GM12873 (cell line): ENCODE measurements around the gene TTI1.

Experiments used
- TF ChIP-seq, protein P1 (sequence below): IDR thresholded peaks from 2 replicates; pipeline ENCODE4 v1.5.1; 2012; ENCODE audit warnings: low read depth, mild to moderate bottlenecking, moderate library complexity, low read length, control low read depth; ENCODE audit not compliant: insufficient read depth; ENCODE audit errors: missing control alignments

Gene TTI1

DNA sequence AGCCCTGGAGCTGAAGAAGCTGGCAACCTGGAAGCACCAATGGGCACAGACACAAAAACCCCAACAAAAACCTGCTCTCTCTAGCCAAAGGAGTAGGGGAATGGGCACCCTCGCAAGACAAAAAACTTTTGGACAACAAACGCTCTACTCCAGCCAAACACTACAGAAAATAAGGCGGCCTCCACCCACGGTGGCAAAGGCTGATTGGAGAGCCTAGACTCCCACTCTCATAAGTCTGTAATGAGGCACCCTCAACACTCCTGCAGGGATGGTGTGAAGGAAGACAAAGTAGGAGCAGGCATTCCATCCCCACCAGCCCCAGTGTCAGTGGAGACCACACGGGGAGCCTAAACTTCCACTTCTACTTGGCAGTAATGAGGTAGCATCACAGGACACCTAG is 8.8 kb downstream of the TTI1 start:
- TF ChIP-seq, protein P1, sequence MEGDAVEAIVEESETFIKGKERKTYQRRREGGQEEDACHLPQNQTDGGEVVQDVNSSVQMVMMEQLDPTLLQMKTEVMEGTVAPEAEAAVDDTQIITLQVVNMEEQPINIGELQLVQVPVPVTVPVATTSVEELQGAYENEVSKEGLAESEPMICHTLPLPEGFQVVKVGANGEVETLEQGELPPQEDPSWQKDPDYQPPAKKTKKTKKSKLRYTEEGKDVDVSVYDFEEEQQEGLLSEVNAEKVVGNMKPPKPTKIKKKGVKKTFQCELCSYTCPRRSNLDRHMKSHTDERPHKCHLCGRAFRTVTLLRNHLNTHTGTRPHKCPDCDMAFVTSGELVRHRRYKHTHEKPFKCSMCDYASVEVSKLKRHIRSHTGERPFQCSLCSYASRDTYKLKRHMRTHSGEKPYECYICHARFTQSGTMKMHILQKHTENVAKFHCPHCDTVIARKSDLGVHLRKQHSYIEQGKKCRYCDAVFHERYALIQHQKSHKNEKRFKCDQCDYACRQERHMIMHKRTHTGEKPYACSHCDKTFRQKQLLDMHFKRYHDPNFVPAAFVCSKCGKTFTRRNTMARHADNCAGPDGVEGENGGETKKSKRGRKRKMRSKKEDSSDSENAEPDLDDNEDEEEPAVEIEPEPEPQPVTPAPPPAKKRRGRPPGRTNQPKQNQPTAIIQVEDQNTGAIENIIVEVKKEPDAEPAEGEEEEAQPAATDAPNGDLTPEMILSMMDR, result no peak

DNA sequence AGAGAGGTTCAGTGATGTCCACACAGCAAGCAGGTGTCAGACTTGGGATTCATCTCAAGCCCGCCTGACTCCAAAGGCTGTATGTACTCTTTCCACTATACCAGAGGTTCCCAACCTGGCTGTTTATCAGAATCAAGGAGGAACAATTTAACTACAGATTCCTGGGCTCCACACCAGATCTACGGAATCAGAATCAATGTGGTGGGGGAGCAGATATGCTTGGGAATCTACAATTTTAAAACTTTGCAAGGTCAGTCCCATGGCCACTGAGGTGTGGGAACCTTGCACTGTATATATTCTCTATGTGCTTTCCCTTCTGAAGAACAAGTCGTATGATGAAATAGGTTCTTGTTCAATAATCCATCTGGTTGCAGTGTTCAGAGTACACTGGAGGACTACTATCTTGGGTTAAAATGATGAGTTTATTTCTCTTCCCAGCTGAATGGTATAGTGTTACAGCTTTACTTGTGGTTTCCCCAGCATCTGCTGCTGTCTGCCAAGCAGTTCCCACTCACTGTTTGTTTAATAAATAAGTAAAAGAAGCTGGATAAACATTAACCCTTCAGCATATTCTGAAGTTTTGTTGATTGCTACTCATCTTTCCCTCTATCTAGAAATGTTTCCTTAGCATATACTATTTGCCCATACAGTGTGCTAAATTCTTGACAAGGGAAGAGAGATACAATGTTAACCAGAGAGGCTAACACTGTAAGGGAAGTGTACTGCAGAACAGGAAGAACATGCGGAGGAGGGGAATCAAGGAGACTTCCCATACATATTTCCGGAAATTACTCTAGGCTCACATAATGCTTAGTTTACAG is 9.9 kb downstream of the TTI1 start:
- TF ChIP-seq, protein P1, result no peak

DNA sequence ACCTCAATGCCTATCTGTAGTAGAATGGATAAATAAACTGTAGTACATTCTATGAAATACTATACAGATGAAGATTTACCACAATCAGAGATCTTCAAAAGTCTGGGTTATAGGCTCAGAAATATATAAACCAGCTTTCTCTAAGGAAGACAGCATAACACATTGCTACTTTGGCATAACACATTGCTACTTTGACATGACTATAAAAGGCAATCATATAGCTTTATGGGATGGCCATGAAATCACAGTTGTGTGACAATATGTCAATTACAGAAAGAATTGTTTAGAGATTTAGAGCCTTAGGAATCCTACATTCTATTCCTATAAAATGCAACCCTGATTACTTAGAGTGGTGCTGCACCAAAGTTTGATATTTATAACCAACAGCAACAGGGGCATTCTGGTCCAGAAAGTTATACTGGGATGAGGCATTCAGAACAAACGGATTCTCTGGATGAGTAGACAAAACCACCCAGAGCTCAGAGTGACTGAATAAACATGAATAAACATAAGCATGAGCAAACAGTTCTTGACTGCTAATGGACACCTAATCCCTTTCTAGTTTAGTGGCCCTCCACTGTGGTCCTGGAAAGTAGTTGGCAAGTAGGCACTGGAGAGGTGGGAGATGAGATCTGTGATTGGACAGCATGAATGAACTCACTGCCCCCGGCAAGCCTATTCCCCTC is 12.0 kb downstream of the TTI1 start:
- TF ChIP-seq, protein P1, result no peak

DNA sequence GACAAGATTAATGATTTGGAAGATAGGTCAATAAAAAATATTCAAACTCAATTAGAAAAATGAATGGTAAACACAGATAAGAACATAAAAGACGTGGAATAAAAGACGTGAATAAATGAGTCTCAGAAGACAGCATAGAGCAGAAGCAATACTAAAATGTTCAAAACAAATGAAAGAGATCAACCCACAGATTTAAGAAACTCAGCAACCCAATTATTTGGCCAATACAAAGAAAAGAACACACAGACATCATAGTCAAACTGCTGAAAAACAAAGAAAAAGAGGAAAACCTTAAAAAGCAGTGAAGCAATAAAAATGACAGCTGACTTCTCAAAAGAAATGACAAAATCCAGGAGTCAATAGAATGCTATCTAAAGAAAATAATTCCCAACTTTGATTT is 14.9 kb downstream of the TTI1 start:
- TF ChIP-seq, protein P1, result no peak

DNA sequence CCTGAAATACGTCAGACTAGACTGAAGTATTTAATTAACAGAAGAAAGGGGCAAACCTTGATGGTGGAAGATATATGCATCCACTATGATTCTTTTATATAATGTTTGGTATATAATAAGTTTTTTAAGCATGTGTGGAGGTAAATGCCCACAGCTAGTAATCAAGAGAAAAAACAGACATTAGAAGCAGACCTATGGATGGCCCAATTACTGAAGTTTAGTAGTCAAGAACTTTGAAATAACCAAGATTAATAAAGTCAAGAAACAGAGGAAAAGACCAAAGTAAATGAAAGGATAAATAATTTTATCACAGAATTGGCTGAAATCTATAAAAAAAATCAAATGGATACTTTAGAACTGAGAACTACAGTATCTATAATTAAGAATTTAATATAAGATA is 15.3 kb downstream of the TTI1 start:
- TF ChIP-seq, protein P1, result no peak

DNA sequence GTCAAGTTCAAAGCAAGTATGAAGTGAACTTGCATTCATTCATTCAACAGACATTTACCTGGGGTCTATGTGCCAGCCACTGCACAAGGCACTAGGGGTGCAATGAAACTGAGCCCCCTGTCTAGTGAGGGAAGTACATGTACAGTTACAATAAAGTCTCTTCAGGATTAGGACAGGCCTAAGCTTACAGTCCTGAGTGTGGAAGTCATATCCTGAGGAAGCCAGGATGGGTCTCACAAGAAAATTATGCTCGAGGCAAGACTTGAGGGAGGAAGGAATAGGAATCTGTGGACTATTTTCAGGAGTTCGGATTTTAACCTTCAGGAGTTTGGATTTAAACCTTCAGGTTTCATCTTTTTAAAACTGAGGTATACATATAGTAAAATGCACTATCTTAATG is 19.4 kb downstream of the TTI1 start:
- TF ChIP-seq, protein P1, result no peak

DNA sequence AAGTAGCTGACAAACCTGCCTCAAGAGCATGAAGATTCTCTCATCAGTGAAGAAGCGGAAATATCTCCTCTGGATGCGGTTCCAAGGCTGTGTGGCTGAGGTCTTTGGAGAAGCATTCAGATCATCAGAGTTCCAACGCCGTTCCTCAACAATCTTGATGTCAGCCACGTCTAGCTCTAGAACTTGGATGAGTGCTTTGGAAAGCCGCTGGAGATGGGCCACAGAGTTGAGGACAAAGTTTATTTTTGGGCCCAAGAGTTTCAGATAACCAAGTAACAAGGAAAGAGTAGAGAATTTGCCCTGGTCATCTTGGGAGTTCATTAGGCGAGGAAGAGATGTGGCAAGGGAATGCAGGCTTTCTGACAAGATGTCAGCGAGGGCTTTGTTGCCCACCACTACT is 20.9 kb downstream of the TTI1 start:
- TF ChIP-seq, protein P1, result no peak
